Measurements from ENCODE around the gene UNC45B.
"Not testable (repeated sequence)": the region's sequence is repeated elsewhere in the genome, so short reads cannot be mapped to it uniquely, and the experiment has no call there.

Gene UNC45B

GRCh38 chr17:35169835-35170363, 22.3 kb downstream of the UNC45B start:
- H3K4me3 ChIP-seq (ENCODE audit: insufficient read depth, low read depth, low read length), result no peak overlapping the region
- H3K4me1 ChIP-seq (ENCODE audit: control insufficient read depth, insufficient read depth, low read length), result no peaks in the 10 kb centered on the region
- no peaks in the 10 kb centered on the region for H3K9me3 ChIP-seq (ENCODE audit: control insufficient read depth, low read length)
- H3K27ac ChIP-seq (ENCODE audit: insufficient read depth, low read depth, low read length, poor library complexity, severe bottlenecking), result no peak overlapping the region
- H3K36me3 ChIP-seq (ENCODE audit: control insufficient read depth, insufficient read depth, low read length), result no peaks in the 10 kb centered on the region
- WGBS, 2 experiments, result 93 to 95% methylated on average over 17 of the region's 17 CpGs
- H3K27me3 ChIP-seq (ENCODE audit: control insufficient read depth, insufficient read depth, low read length, poor library complexity, severe bottlenecking), result no peaks in the 10 kb centered on the region

DNA sequence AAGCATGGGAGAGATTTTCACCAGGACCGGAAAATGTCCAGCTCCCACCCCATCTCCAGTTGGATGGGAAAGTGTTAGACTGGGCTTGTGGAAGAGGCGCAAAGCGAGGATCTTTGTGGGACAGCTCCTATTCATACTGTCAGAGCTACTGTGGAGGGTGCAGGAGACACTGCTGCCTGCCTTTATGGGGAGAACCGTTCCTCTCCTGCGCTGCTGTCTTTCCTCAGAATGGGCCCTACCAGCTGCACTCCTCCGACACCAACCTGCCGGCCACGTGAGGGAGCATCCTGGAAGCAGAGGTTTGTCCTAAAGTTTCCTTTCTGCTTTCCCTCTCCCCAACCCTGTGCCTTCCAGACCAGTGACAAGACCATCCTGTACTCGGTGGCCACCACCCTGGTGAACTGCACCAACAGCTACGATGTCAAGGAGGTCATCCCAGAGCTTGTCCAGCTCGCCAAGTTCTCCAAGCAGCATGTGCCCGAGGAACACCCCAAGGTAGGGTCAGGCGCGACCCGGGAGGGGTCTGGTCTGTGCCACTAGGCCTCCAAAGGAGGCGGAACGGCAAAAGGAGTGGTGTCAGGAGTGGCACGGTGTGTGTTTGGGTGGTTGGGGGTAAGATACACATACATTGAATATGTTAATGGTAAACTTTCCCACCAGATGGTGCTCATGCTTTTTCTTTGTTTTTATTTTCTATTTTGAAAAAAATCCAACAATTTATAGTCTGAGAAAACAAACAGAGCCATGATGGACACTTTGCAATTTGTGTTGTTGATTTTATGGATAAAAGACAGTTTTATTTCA, 23.6 kb downstream of the UNC45B start:
- no peak overlapping the region for H3K4me3 ChIP-seq (ENCODE audit: insufficient read depth, low read depth, low read length)
- H3K27me3 ChIP-seq (ENCODE audit: control insufficient read depth, insufficient read depth, low read length, poor library complexity, severe bottlenecking), result no peaks in the 10 kb centered on the region
- H3K4me1 ChIP-seq (ENCODE audit: control insufficient read depth, insufficient read depth, low read length), result no peaks in the 10 kb centered on the region
- H3K36me3 ChIP-seq (ENCODE audit: control insufficient read depth, insufficient read depth, low read length), result no peaks in the 10 kb centered on the region
- H3K9me3 ChIP-seq (ENCODE audit: control insufficient read depth, low read length), result no peaks in the 10 kb centered on the region
- WGBS, 2 experiments, result 93 to 94% methylated on average over 17 to 18 of the region's 18 CpGs
- no peak overlapping the region for H3K27ac ChIP-seq (ENCODE audit: insufficient read depth, low read depth, low read length, poor library complexity, severe bottlenecking)

DNA sequence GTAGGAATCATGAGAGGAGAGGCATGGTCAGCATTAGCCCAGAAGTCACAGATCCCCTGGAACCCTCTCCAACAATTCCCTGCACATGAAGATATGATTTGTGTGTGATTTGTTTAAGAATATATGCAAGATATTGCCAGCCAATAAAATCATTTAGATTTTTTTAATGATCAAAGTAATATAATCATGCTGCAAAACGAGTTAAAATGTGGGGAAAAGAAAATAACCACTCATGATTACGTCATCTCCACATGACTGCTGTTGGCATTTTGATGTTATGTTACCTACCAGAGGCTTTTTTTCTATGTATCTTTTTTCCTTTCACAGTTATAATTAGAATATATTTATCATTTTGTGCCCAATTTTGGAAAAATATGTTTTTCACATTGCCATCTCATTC, 24.2 kb downstream of the UNC45B start:
- H3K9me3 ChIP-seq (ENCODE audit: control insufficient read depth, low read length), result no peaks in the 10 kb centered on the region
- H3K4me3 ChIP-seq (ENCODE audit: insufficient read depth, low read depth, low read length), result no peak overlapping the region
- H3K27ac ChIP-seq (ENCODE audit: insufficient read depth, low read depth, low read length, poor library complexity, severe bottlenecking), result no peak overlapping the region
- H3K27me3 ChIP-seq (ENCODE audit: control insufficient read depth, insufficient read depth, low read length, poor library complexity, severe bottlenecking), result no peaks in the 10 kb centered on the region
- H3K36me3 ChIP-seq (ENCODE audit: control insufficient read depth, insufficient read depth, low read length), result no peaks in the 10 kb centered on the region
- WGBS, 2 experiments, result 86% methylated on average over 1 of the region's 2 CpGs; no CpG with 5 or more reads in 1 of the 2 experiments
- H3K4me1 ChIP-seq (ENCODE audit: control insufficient read depth, insufficient read depth, low read length), result no peaks in the 10 kb centered on the region

GRCh38 chr17:35172321-35172720, 24.7 kb downstream of the UNC45B start:
- H3K36me3 ChIP-seq (ENCODE audit: control insufficient read depth, insufficient read depth, low read length); H3K4me1 ChIP-seq (ENCODE audit: control insufficient read depth, insufficient read depth, low read length); H3K27me3 ChIP-seq (ENCODE audit: control insufficient read depth, insufficient read depth, low read length, poor library complexity, severe bottlenecking); H3K4me3 ChIP-seq (ENCODE audit: insufficient read depth, low read depth, low read length); H3K9me3 ChIP-seq (ENCODE audit: control insufficient read depth, low read length); H3K27ac ChIP-seq (ENCODE audit: insufficient read depth, low read depth, low read length, poor library complexity, severe bottlenecking): not testable (repeated sequence)
- WGBS, 2 experiments, result 84 to 89% methylated on average over 3 of the region's 3 CpGs

- H3K4me3 ChIP-seq (ENCODE audit: insufficient read depth, low read depth, low read length), result no peak overlapping the region
- no peaks in the 10 kb centered on the region for H3K36me3 ChIP-seq (ENCODE audit: control insufficient read depth, insufficient read depth, low read length)
- 82 to 92% methylated on average over 2 of the region's 2 CpGs for WGBS, 2 experiments
- H3K27ac ChIP-seq (ENCODE audit: insufficient read depth, low read depth, low read length, poor library complexity, severe bottlenecking), result no peak overlapping the region
- H3K27me3 ChIP-seq (ENCODE audit: control insufficient read depth, insufficient read depth, low read length, poor library complexity, severe bottlenecking), result no peaks in the 10 kb centered on the region
- no peaks in the 10 kb centered on the region for H3K9me3 ChIP-seq (ENCODE audit: control insufficient read depth, low read length)
- no peaks in the 10 kb centered on the region for H3K4me1 ChIP-seq (ENCODE audit: control insufficient read depth, insufficient read depth, low read length)
Observed at GRCh38 chr17:35174835-35175334, 27.3 kb downstream of the UNC45B start.

- WGBS, 2 experiments, result 91 to 92% methylated on average over 9 of the region's 9 CpGs
- H3K36me3 ChIP-seq (ENCODE audit: control insufficient read depth, insufficient read depth, low read length), result no peaks in the 10 kb centered on the region
- H3K9me3 ChIP-seq (ENCODE audit: control insufficient read depth, low read length), result no peaks in the 10 kb centered on the region
- no peaks in the 10 kb centered on the region for H3K27me3 ChIP-seq (ENCODE audit: control insufficient read depth, insufficient read depth, low read length, poor library complexity, severe bottlenecking)
- no peak overlapping the region for H3K4me3 ChIP-seq (ENCODE audit: insufficient read depth, low read depth, low read length)
- H3K4me1 ChIP-seq (ENCODE audit: control insufficient read depth, insufficient read depth, low read length), result no peaks in the 10 kb centered on the region
- no peak overlapping the region for H3K27ac ChIP-seq (ENCODE audit: insufficient read depth, low read depth, low read length, poor library complexity, severe bottlenecking)
Observed at GRCh38 chr17:35175638-35176415, 28.2 kb downstream of the UNC45B start.

DNA sequence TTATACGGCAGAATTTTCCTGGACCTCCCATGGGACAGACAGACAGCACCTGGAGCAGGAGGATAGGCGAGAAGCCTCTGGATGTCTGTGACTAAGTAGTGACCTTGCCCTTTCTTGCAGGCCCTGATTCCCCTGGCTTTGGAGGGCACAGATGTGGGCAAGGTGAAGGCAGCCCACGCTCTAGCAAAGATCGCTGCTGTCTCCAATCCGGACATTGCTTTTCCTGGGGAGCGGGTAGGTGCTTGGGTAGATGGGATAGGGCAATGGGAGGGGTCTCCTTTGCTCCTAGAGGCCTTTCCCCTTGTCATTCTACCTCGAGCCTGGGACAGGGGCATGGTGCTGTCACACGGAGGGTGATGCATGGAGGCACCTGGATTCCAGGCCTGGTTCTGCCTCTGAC, 29.3 kb downstream of the UNC45B start:
- Histone ChIP-seq H3K27ac (ENCODE audit: insufficient read depth, low read depth, low read length, poor library complexity, severe bottlenecking) (no peak overlapping the region), H3K27me3 (ENCODE audit: control insufficient read depth, insufficient read depth, low read length, poor library complexity, severe bottlenecking) (no peaks in the 10 kb centered on the region), H3K4me1 (ENCODE audit: control insufficient read depth, insufficient read depth, low read length) (no peaks in the 10 kb centered on the region), H3K9me3 (ENCODE audit: control insufficient read depth, low read length) (no peaks in the 10 kb centered on the region), H3K36me3 (ENCODE audit: control insufficient read depth, insufficient read depth, low read length) (no peaks in the 10 kb centered on the region), H3K4me3 (ENCODE audit: insufficient read depth, low read depth, low read length) (no peak overlapping the region)
- 86 to 91% methylated on average over 8 of the region's 8 CpGs for WGBS, 2 experiments

- not testable (repeated sequence) for H3K27ac ChIP-seq (ENCODE audit: insufficient read depth, low read depth, low read length, poor library complexity, severe bottlenecking); H3K9me3 ChIP-seq (ENCODE audit: control insufficient read depth, low read length); H3K27me3 ChIP-seq (ENCODE audit: control insufficient read depth, insufficient read depth, low read length, poor library complexity, severe bottlenecking); H3K36me3 ChIP-seq (ENCODE audit: control insufficient read depth, insufficient read depth, low read length); H3K4me3 ChIP-seq (ENCODE audit: insufficient read depth, low read depth, low read length); H3K4me1 ChIP-seq (ENCODE audit: control insufficient read depth, insufficient read depth, low read length)
- WGBS, 2 experiments, result 96 to 100% methylated on average over 4 of the region's 5 CpGs
Observed at GRCh38 chr17:35179379-35179778, 31.8 kb downstream of the UNC45B start.

DNA sequence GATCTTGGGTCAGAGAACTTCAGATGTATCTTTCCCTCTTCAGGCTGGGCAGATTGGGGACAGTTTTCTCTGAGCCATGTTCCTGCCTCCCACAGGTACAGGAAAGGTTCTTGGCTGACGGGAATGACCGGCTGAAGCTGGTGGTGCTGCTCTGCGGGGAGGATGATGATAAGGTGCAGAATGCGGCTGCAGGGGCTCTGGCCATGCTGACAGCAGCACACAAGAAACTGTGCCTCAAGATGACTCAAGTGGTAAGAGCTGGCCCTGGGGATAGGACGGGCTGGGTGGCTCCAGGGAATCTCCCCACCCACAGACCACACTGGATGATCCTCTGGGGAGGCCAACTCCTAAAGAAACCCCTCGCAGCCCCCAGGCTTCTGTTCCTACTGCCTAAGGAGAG, 35.7 kb downstream of the UNC45B start:
- WGBS, 2 experiments, result 83 to 87% methylated on average over 6 of the region's 6 CpGs

GRCh38 chr17:35184274-35184673, 36.7 kb downstream of the UNC45B start:
- 73 to 78% methylated on average over 2 to 3 of the region's 3 CpGs for WGBS, 2 experiments

More for the DNA sequence above, 35.7 kb downstream of the UNC45B start:
- Histone ChIP-seq H3K27me3 (ENCODE audit: control insufficient read depth, insufficient read depth, low read length, poor library complexity, severe bottlenecking) (no peaks in the 10 kb centered on the region), H3K4me1 (ENCODE audit: control insufficient read depth, insufficient read depth, low read length) (no peaks in the 10 kb centered on the region), H3K36me3 (ENCODE audit: control insufficient read depth, insufficient read depth, low read length) (no peaks in the 10 kb centered on the region), H3K9me3 (ENCODE audit: control insufficient read depth, low read length) (no peaks in the 10 kb centered on the region), H3K27ac (ENCODE audit: insufficient read depth, low read depth, low read length, poor library complexity, severe bottlenecking) (no peak overlapping the region), H3K4me3 (ENCODE audit: insufficient read depth, low read depth, low read length) (no peak overlapping the region)

More at GRCh38 chr17:35184274-35184673, 36.7 kb downstream of the UNC45B start:
- H3K27ac ChIP-seq (ENCODE audit: insufficient read depth, low read depth, low read length, poor library complexity, severe bottlenecking), result no peak overlapping the region
- no peaks in the 10 kb centered on the region for H3K36me3 ChIP-seq (ENCODE audit: control insufficient read depth, insufficient read depth, low read length)
- no peaks in the 10 kb centered on the region for H3K4me1 ChIP-seq (ENCODE audit: control insufficient read depth, insufficient read depth, low read length)
- H3K27me3 ChIP-seq (ENCODE audit: control insufficient read depth, insufficient read depth, low read length, poor library complexity, severe bottlenecking), result no peaks in the 10 kb centered on the region
- no peaks in the 10 kb centered on the region for H3K9me3 ChIP-seq (ENCODE audit: control insufficient read depth, low read length)
- H3K4me3 ChIP-seq (ENCODE audit: insufficient read depth, low read depth, low read length), result no peak overlapping the region

Measured in ectodermal cell (in vitro differentiated cells).